Loucy (cell line): Measurements from ENCODE around the gene TECTA.

ENCODE experiments used
- H2AFZ ChIP-seq: fragments of 200-600 bp; sonication (generic); 2 replicates; pipeline ENCODE4 v1.6.0; 2016; ENCODE audit warnings: antibody characterized with exemption, mild to moderate bottlenecking, low read length, moderate library complexity
- H3F3A ChIP-seq: fragments of 200-600 bp; 2 replicates; pipeline ENCODE4 v1.6.0; 2016; ENCODE audit warnings: antibody characterized with exemption, low read depth, mild to moderate bottlenecking
- H3K27me3 ChIP-seq: fragments of 200-600 bp; sonication (generic); 2 replicates; pipeline ENCODE4 v1.6.1; 2014; ENCODE audit warnings: low read length, mild to moderate bottlenecking; ENCODE audit not compliant: insufficient read depth, poor library complexity, severe bottlenecking
- H3K36me3 ChIP-seq: fragments of 200-600 bp; sonication (generic); 2 replicates; pipeline ENCODE4 v1.6.1; 2016; ENCODE audit warnings: low read length; ENCODE audit not compliant: insufficient read depth
- H3K4me1 ChIP-seq: fragments of 200-600 bp; sonication (generic); 2 replicates; pipeline ENCODE4 v1.5.1; 2014; ENCODE audit warnings: low read length, mild to moderate bottlenecking; ENCODE audit not compliant: insufficient read depth, poor library complexity, severe bottlenecking
- H3K4me2 ChIP-seq: fragments of 200-600 bp; sonication (generic); 2 replicates; pipeline ENCODE4 v1.6.0; 2014; ENCODE audit warnings: antibody characterized with exemption, low read length, low read depth, mild to moderate bottlenecking; ENCODE audit not compliant: poor library complexity, severe bottlenecking
- H3K4me3 ChIP-seq: fragments of 200-600 bp; sonication (generic); 2 replicates; pipeline ENCODE4 v1.5.1; 2014; ENCODE audit warnings: low read length, mild to moderate bottlenecking, mixed read lengths; ENCODE audit not compliant: poor library complexity, severe bottlenecking
- H3K79me2 ChIP-seq: fragments of 200-600 bp; sonication (generic); 2 replicates; pipeline ENCODE4 v1.6.1; 2014; ENCODE audit warnings: low read length; ENCODE audit not compliant: insufficient read depth
- H3K9ac ChIP-seq: fragments of 200-600 bp; sonication (generic); 2 replicates; pipeline ENCODE4 v1.6.0; 2014; ENCODE audit warnings: mild to moderate bottlenecking, low read depth, low read length, moderate library complexity; ENCODE audit not compliant: poor library complexity, severe bottlenecking
- H3K9me2 ChIP-seq: fragments of 200-600 bp; sonication (generic); replicated peaks from 2 replicates; pipeline ENCODE4 v1.6.1; 2016; ENCODE audit warnings: low read depth, low read length, mixed read lengths
- H3K9me3 ChIP-seq: fragments of 200-600 bp; sonication (generic); 2 replicates; pipeline ENCODE4 v1.6.1; 2014; ENCODE audit warnings: mild to moderate bottlenecking, antibody characterized with exemption, low read length, low read depth; ENCODE audit not compliant: insufficient read depth
- H4K20me1 ChIP-seq: fragments of 200-600 bp; sonication (generic); 2 replicates; pipeline ENCODE4 v1.6.0; 2014; ENCODE audit warnings: antibody characterized with exemption, low read length, mild to moderate bottlenecking; ENCODE audit not compliant: insufficient read depth, poor library complexity, severe bottlenecking
- EZH2phosphoT487 ChIP-seq: fragments of 200-600 bp; IDR thresholded peaks from 2 replicates; pipeline ENCODE4 v1.6.1; 2018; ENCODE audit warnings: antibody characterized with exemption, mild to moderate bottlenecking, moderate library complexity, borderline replicate concordance
- TF ChIP-seq, protein P1 (sequence below): fragments of 200-600 bp; sonication (generic); conservative IDR thresholded peaks from 2 replicates; pipeline ENCODE4 v1.5.1; 2014; ENCODE audit warnings: mild to moderate bottlenecking, antibody characterized with exemption, low read length

Gene TECTA

DNA sequence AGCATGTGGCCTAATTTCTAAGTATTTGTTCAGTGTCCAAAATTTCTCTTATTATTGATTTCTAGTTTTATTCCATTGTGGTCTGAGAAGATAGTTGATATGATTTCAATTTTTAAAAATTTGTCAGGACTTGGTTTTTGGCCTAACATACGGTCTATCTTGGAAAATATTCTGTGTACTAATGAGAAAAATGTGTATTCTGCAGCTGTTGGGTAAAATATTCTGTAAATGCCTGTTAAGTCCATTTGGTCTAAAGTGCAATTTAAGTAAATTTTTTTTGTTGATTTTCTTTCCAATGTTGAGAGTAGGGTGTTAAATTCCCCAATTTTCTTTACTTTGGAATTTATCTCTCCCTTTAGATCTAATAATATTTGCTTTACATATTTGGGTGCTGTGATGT lies 78.3 kb downstream of the TECTA start:
- Histone ChIP-seq H4K20me1 (no peaks in the 10 kb centered on the region), H3K27me3 (no peaks in the 10 kb centered on the region), H3K4me3 (no peak overlapping the region), H3K9me2 (no peaks in the 10 kb centered on the region), H3K9me3 (peaks cover 4% of the 10 kb centered on the region; the same call in 1 of the 2 replicates), H3K79me2 (no peaks in the 10 kb centered on the region), H3K4me1 (no peaks in the 10 kb centered on the region), H3K36me3 (no peaks in the 10 kb centered on the region), H3F3A (no peaks in the 10 kb centered on the region), H2AFZ (no peak overlapping the region), H3K4me2 (no peak overlapping the region), H3K9ac (no peak overlapping the region)
- TF ChIP-seq, protein P1, sequence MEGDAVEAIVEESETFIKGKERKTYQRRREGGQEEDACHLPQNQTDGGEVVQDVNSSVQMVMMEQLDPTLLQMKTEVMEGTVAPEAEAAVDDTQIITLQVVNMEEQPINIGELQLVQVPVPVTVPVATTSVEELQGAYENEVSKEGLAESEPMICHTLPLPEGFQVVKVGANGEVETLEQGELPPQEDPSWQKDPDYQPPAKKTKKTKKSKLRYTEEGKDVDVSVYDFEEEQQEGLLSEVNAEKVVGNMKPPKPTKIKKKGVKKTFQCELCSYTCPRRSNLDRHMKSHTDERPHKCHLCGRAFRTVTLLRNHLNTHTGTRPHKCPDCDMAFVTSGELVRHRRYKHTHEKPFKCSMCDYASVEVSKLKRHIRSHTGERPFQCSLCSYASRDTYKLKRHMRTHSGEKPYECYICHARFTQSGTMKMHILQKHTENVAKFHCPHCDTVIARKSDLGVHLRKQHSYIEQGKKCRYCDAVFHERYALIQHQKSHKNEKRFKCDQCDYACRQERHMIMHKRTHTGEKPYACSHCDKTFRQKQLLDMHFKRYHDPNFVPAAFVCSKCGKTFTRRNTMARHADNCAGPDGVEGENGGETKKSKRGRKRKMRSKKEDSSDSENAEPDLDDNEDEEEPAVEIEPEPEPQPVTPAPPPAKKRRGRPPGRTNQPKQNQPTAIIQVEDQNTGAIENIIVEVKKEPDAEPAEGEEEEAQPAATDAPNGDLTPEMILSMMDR: no peak
- TF ChIP-seq EZH2phosphoT487: no peak

DNA sequence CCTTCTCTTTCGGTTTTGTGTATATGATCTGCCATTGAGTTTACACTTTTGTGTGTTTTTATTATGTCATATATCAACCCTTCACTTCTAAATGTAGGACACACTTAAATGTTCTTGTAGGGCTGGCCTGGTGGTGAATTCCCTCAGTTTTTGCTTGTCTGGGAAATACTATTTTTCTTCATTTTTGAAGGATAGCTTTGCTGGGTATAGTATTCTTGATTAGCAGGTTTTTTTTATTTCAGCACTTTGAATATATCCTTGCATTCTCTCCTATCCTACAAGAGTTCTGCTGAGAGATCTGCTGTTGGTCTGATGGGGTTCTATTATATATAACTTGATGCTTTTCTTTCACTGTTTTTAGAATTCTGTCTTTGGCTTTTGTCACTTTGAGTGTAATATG lies 79.1 kb downstream of the TECTA start:
- Histone ChIP-seq H3K4me2 (no peak overlapping the region), H2AFZ (no peak overlapping the region), H3K4me3 (no peak overlapping the region), H3K9ac (no peak overlapping the region), H4K20me1 (no peaks in the 10 kb centered on the region), H3K9me2 (no peaks in the 10 kb centered on the region), H3K9me3 (peaks cover 4% of the 10 kb centered on the region; the same call in 1 of the 2 replicates), H3F3A (no peaks in the 10 kb centered on the region), H3K79me2 (no peaks in the 10 kb centered on the region), H3K27me3 (no peaks in the 10 kb centered on the region), H3K36me3 (no peaks in the 10 kb centered on the region), H3K4me1 (no peaks in the 10 kb centered on the region)
- TF ChIP-seq, protein P1: no peak
- TF ChIP-seq EZH2phosphoT487: no peak

DNA sequence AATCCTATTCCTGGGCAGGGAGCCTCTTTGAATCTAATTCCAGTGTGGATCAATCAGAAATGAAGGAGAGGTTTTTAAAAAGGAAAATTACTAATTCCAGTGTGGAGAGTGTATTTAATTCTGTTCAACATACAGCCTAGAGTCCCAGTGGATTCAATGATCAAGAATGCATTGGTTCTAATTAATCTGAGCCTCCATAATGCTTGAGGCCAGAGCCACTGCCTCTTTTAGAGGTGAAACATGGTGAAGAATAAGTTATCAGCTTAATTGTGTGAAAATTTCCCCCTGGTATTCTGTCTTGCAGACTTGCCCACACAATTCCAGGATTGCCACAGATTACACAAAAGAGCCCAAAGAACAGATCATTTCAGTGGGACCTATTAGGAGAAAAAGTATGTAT lies 87.7 kb downstream of the TECTA start:
- no peaks in the 10 kb centered on the region for H3K4me1 ChIP-seq
- no peak overlapping the region for H3K4me2 ChIP-seq
- no peak overlapping the region for H2AFZ ChIP-seq
- H3K9me3 ChIP-seq: no peaks in the 10 kb centered on the region
- H3K9ac ChIP-seq: no peak overlapping the region
- H3K79me2 ChIP-seq: no peaks in the 10 kb centered on the region
- no peaks in the 10 kb centered on the region for H4K20me1 ChIP-seq
- no peaks in the 10 kb centered on the region for H3K36me3 ChIP-seq
- TF ChIP-seq, protein P1: no peak
- no peak for TF ChIP-seq EZH2phosphoT487
- H3K4me3 ChIP-seq: no peak overlapping the region
- no peaks in the 10 kb centered on the region for H3F3A ChIP-seq
- H3K9me2 ChIP-seq: no peaks in the 10 kb centered on the region
- H3K27me3 ChIP-seq: no peaks in the 10 kb centered on the region
